Stimulated activated CD8-positive, alpha-beta memory T cell treated with anti-CD3 and anti-CD28 coated beads, Interleukin-4, amount 100 ng/mL, for 24 hours (primary cell): Measurements from ENCODE around the gene CCDC28A.

Source experiments
- DNase-seq: peaks from one replicate; pipeline ENCODE4 v3.0.0-alpha.2; 2020; ENCODE audit warnings: low read depth

The CCDC28A gene

GRCh38 chr6:138795809-138796603 lies 22.4 kb downstream of the CCDC28A start, which contains the start of gene ECT2L:
TSS of gene ECT2L (plus strand) at chr6:138796087. CDS start at chr6:138813275, 17,188 bp downstream.
- no peak for DNase-seq

DNA sequence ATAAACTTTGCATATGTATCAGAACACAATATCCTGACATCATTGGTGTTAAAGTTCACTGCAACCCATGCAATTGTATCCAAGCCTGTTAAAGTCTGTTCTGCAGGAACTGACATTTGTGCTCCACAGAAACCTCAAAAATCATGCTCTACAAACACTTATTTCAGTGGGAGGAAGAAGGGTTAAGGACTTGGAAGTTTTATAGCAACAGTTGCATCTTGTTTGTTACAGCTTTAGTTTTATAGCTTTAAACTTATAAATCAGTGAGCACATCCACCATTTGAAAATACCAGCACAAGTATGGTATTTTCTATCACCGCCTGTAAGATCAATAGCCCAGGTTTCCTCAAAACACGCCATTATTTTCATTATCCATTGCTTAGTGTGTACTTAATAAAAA lies 23.2 kb downstream of the CCDC28A start:
- DNase-seq: no peak

- no peak for DNase-seq
These were observed 24.4 kb downstream of the CCDC28A start for GRCh38 chr6:138797806-138798446.

GRCh38 chr6:138800377-138801150 lies 27.0 kb downstream of the CCDC28A start:
- no peak for DNase-seq

GRCh38 chr6:138803331-138803730 lies 29.8 kb downstream of the CCDC28A start:
- DNase-seq: no peak

DNA sequence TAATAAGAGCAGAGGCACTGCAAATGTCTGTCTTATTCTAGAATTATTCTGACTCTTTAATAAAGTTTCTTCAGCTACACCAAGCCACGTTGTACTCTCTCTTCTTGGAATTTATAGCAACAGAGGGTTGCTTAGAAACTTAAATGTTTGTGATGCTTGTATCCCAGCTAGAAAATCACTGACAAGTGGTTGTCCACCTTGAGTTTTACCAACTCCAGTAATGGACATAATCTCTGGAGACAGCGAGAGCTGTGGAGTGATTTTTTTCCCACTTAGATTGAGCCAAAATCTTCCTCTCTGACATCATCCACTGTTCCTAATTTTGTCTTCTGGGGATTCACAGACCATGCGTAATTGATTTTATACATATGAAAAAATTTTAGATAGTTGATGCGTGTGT lies 30.3 kb downstream of the CCDC28A start:
- no peak for DNase-seq

- DNase-seq: no peak
These were observed 31.6 kb downstream of the CCDC28A start for GRCh38 chr6:138805016-138805765.

DNA sequence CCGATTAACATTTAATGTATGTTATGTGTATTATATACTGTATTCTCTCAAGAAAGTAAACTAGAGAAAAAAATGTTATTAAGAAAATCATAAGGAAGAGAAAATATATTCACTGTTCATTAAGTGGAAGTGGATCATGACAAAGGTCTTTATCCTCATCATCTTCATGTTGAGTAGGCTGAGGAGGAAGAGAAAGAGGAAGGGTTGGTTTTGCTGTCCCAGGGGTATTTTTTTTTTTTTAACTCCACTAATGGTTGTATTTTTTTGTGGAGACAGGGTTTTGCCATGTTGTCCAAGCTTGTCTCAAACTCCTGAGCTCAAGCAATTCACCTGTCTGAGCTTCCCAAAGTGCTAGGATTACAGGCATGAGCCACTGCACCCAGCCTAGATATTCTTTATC lies 33.3 kb downstream of the CCDC28A start:
- DNase-seq: no peak

- DNase-seq: no peak
These were observed 36.1 kb downstream of the CCDC28A start for GRCh38 chr6:138809677-138810076.

DNA sequence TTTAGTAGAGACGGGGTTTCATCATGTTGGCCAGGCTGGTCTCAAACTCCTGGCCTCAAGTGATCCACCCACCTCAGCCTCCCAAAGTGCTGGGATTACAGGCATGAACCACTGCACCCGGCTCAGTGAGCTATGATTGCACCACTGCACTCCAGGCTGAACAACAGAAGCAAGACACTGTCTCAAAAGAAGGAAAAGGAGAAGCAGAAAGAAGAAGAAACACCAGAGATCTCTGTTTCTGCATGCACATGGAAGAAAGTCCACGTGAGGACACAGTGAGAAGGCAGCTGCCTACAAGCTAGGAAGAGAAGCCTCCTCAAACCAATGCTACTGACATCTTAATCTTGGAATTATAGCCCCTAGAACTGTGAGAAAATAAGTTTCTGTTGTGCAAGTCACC lies 38.3 kb downstream of the CCDC28A start:
- no peak for DNase-seq

DNA sequence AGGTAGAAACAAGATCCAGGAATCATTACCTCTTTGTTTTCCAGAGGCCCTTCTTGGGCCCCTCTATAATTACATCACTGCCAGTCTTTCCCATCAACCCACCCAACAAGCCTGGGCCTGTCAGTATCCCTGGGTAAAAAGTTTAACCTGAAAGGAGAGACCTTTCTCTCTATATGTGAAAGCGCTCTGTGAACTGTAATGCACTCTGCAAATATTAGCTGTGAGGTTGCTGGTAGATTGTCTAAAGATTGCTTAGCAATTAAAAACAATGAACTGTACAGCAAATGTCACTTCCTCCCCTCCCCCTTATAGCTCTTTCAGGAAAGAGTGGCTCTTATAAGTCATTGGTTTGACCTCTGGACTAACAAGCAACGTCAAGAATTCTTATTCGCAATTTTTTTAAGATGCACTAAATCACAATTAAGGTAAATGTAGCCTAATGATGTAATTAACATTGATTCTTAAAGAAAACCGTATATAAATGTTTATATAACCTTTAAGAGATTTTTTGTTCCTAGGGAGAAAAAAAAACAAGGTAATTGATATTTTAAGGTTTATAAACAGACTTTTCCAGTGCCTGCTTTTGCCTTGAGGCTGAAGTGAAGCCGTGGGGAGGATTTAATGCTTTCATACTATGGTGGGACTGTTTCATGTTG lies 40.7 kb downstream of the CCDC28A start:
- no peak for DNase-seq

GRCh38 chr6:138815221-138815620 lies 41.7 kb downstream of the CCDC28A start:
- DNase-seq: no peak

DNA sequence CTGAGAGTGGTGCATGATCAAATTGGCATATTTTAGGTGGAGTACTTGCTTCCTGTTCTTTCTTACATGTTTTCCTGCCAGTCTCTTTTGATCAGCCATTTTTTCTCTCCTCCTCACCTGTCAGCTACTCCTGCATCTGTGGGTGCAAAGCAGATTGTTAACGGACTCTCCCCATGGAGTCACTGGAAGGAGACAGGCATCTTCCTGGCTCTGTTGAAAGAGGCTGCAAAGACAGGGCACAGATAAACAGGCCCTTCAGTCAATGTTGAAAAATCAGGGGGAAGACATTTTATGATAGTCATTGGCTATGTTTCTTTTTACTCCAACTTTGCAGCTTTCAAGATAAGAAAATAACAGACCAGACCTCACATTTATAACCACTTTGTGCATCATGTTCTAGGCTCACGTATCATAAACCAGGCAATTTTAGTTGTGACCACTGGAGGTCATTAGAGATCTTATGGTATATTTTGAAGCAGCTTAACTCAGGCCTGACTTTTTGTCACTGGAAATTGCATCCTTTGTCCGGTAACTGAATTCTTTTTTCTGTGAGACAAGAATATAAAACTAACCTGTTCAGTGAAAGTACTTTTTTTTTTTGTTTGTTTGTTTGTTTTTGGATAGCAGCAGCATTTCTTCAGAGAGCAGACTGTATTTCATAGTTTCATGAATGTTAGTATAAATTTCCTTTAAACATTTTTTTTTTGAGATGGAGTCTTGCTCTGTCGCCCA lies 42.4 kb downstream of the CCDC28A start:
- DNase-seq: no peak

DNA sequence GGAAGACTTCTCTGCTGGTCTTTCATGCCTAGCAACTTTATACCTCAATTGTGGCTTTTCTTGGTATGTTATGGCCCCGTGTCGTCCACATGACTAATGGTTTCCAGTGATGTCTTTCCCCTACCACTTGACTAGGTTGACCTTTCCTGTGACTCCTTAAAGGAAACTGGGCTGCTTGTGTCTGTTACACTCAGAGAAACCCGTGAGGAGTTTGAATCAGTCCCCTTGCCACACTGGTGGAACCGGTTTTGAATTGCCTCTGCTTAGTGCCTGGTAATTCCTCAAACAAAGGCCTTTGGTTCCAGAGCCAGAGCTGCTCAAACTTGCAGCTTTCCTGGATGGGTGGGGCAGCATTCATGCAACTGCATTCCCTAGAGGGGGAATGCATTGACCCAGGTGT lies 44.2 kb downstream of the CCDC28A start:
- DNase-seq: no peak

- DNase-seq: no peak
These were observed 45.1 kb downstream of the CCDC28A start for GRCh38 chr6:138818496-138819194.

GRCh38 chr6:138821519-138821918 lies 48.0 kb downstream of the CCDC28A start:
- DNase-seq: no peak

DNA sequence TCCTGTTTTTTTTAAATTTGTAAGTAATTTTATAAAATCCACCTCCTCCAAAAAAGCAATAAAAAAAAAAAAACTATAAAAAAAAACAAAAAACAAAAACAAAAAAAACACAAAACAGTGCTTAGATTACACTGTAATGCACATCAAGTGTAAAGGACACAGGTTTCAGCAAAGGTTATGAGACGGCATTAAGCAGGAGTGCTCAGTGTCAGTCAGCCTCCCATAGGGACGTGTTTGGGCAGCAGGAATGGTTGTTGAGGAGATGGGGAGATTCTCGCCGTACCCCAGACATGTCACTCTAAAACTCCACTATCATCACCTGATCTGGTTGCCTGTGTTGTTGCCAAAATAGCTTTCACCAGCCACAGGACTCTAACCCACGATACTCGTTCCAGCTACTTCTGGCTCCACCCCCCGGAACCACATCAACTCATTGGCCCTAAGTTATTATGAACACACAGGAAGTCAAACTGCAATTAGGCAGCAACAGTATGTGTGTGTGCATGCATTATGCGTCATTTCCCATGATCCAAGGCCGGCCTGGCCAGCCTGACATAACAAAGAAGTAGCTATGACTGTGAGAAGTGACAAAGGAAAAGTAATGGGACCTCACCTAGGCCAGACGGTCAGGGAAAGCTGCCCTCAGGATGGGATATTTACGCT lies 51.0 kb downstream of the CCDC28A start:
- DNase-seq: no peak

DNA sequence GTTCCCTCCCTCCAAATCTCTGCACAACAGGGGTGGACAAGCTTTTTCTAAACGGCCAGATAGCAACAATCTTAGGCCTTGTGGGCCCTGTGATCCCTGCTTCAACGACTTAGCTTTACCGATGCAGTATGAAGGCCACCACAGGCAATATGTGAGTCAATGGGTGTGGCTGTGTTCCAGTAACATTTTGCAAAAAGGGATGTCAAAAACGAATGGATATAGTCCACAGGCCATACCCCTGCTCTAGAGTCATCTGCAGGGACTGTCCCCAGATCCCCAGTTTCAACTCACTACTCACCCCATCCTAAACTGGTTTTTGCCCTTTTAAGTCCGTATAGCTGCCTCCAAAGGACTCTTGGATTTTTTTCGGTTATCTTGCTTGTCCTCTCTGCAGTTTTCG lies 56.7 kb downstream of the CCDC28A start:
- DNase-seq: no peak

GRCh38 chr6:138832182-138832581 lies 58.6 kb downstream of the CCDC28A start:
- DNase-seq: no peak
